Adrenal gland (tissue), 12 donors: ENCODE data around the gene KCNIP1. TPM values are rescaled to one million over a fixed set of nuclear protein-coding genes. Genes with fewer than 3 reads are reported as not detected.

Source experiments
- DNase-seq, 7 donors: peaks; one replicate each; pipeline ENCODE4 v3.0.0-alpha.2; 2019 to 2020
- H3K27ac ChIP-seq, 5 donors: fragments of 200-600 bp; sonication (generic) in 4 of 5; 1 replicate in 3 of 5; 2 replicates in 2 of 5; pipeline versions ENCODE4 v1.5.1 to v1.8.0; 2016 to 2020; ENCODE audit warnings: mild to moderate bottlenecking in 1 of 5
- H3K27me3 ChIP-seq: fragments of 200-600 bp; 2 replicates; pipeline ENCODE4 v1.8.0; 2021
- H3K36me3 ChIP-seq, 2 donors: fragments of 200-600 bp; replicated peaks in 1 of 2; 1 replicate in 1 of 2; 2 replicates in 1 of 2; pipeline versions ENCODE4 v1.5.1 to v1.8.0; 2018 to 2022
- H3K4me1 ChIP-seq, 2 donors: fragments of 200-600 bp; replicated peaks in 1 of 2; 1 replicate in 1 of 2; 2 replicates in 1 of 2; pipeline versions ENCODE4 v1.5.1 to v1.8.0; 2018 to 2021
- H3K4me3 ChIP-seq, 4 donors: fragments of 200-600 bp; sonication (generic) in 3 of 4; one replicate each; pipeline ENCODE4 v1.5.1; 2016 to 2018
- H3K9me3 ChIP-seq, 3 donors: fragments of 200-600 bp; sonication (generic) in 1 of 3; replicated peaks in 1 of 3; 1 replicate in 2 of 3; 2 replicates in 1 of 3; pipeline versions ENCODE4 v1.5.1 to v1.8.0; 2016 to 2021
- CTCF ChIP-seq, 6 experiments: fragments of 450-650 bp in 4 of 6; fragments of 200-600 bp in 2 of 6; sonication (generic) in 1 of 6; IDR thresholded peaks; 1 replicate in 5 of 6; 2 replicates in 1 of 6; pipeline versions ENCODE4 v1.5.1 to v1.8.0; 2016 to 2021; ENCODE audit warnings: antibody characterized with exemption in 6 of 6, mild to moderate bottlenecking in 2 of 6, moderate library complexity in 1 of 6
- POLR2A ChIP-seq, 2 donors: fragments of 450-650 bp; IDR thresholded peaks; one replicate each; pipeline ENCODE4 v1.6.1; 2017; ENCODE audit warnings: antibody characterized with exemption in 2 of 2, mild to moderate bottlenecking in 2 of 2, moderate library complexity in 1 of 2
- WGBS, 4 donors: extraction: QIAGEN DNeasy Blood & Tissue Kit in 2 of 4; methylation state at CpG; one replicate each; pipeline versions ENCODE4 v1.1.5 to v1.1.7; 2013 to 2017; 5-methylcytosine and 5-hydroxymethylcytosine counted together
- intact Hi-C, 2 donors: fragments of 100-400 bp; cut with DNase I; formaldehyde crosslinking; loops; one replicate each; pipeline versions ENCODE4 v1.14.1 to v1.15.0; 2022 to 2023
- polyA plus RNA-seq, 3 donors: library from polyadenylated mRNA; stranded (reverse); fragments of 200-250 nt in 2 of 3; fragments of 350-450 nt in 1 of 3; fragmentation: Illumina TruSeq in 1 of 3; extraction: RNeasy Lipid Tissue Mini Kit (QIAGEN cat#74804) in 1 of 3; gene quantifications; one replicate each; pipeline ENCODE4 v1.2.3, GENCODE V29; 2013 to 2014
- total RNA-seq, 9 donors: library from RNA; depleted of rRNA in 4 of 9; stranded (reverse); fragments of >200 nt in 4 of 9; fragments of 120-200 nt in 1 of 9; fragmentation: NEBNext Ultra II Directional in 1 of 9; extraction: Animal tissue kit (Norgen Biotek cat#: 25700) in 1 of 9; gene quantifications; one replicate each; pipeline versions ENCODE4 v1.1.0 to v1.2.4, GENCODE V29; 2013 to 2023
- donor health status: healthy with polysubstance abuse.
- donor health status: Bipolar disorder and iron deficiency.
- donor health status: DM: yes; HTN: yes; CAD: no.
- donor health status: DM: no; HTN: no; CAD: no.
- donor health status: DM: no; HTN: no; CAD: no.
- donor health status: DM: yes; HTN: yes; CAD: no.

KCNIP1 gene
- total and polyA plus RNA-seq, 12 donors = 0.14 to 12.6 (median 1.7) TPM; not detected in 1

GRCh38 chr5:170480260-170480659 lies 23.6 kb upstream of the KCNIP1 start:
- intact Hi-C loops = no loop called here
- 81 to 91% (median 88%) methylated on average over 5 of the region's 5 CpGs for WGBS, 4 donors
- Histone ChIP-seq H3K27ac (no peak overlapping the region), H3K4me1 (no peaks in the 10 kb centered on the region), H3K27me3 (no peaks in the 10 kb centered on the region), H3K36me3 (no peaks in the 10 kb centered on the region), H3K9me3 (no peaks in the 10 kb centered on the region), H3K4me3 (no peak overlapping the region)
- no peak for DNase-seq
- TF ChIP-seq CTCF (IDR thresholded peaks at IDR 0.05) (no peak), POLR2A (IDR thresholded peaks at IDR 0.05) (no peak)

- no peaks in the 10 kb centered on the region for H3K4me1 ChIP-seq
- H3K36me3 ChIP-seq = no peaks in the 10 kb centered on the region
- intact Hi-C loops = no loop called here
- no peak overlapping the region for H3K27ac ChIP-seq
- H3K4me3 ChIP-seq = no peak overlapping the region
- 60 to 62% (median 61%) methylated on average over 2 of the region's 2 CpGs for WGBS, 4 donors
- TF ChIP-seq CTCF (IDR thresholded peaks at IDR 0.05) (no peak), POLR2A (IDR thresholded peaks at IDR 0.05) (no peak)
- DNase-seq = no peak
- H3K27me3 ChIP-seq = no peaks in the 10 kb centered on the region
- H3K9me3 ChIP-seq = no peaks in the 10 kb centered on the region
These were observed 22.0 kb upstream of the KCNIP1 start for GRCh38 chr5:170481849-170482248.

GRCh38 chr5:170482511-170482910 lies 21.3 kb upstream of the KCNIP1 start:
- no peaks in the 10 kb centered on the region for H3K4me1 ChIP-seq
- no peak for TF ChIP-seq CTCF (IDR thresholded peaks at IDR 0.05)
- no peak for TF ChIP-seq POLR2A (IDR thresholded peaks at IDR 0.05)
- H3K36me3 ChIP-seq = no peaks in the 10 kb centered on the region
- no peak overlapping the region for H3K4me3 ChIP-seq
- intact Hi-C loops = no loop called here
- no peaks in the 10 kb centered on the region for H3K9me3 ChIP-seq
- 66 to 77% (median 69%) methylated on average over 4 of the region's 4 CpGs for WGBS, 4 donors
- no peak for DNase-seq
- no peaks in the 10 kb centered on the region for H3K27me3 ChIP-seq
- H3K27ac ChIP-seq = no peak overlapping the region

- no peaks in the 10 kb centered on the region for H3K9me3 ChIP-seq
- intact Hi-C loops = no loop called here
- H3K4me1 ChIP-seq = no peaks in the 10 kb centered on the region
- 66 to 73% (median 69%) methylated on average over 17 to 19 of the region's 19 CpGs for WGBS, 4 donors
- H3K36me3 ChIP-seq = no peaks in the 10 kb centered on the region
- peak in 1 of 7 donors; percentile 49 for DNase-seq
- TF ChIP-seq POLR2A (IDR thresholded peaks at IDR 0.05) (no peak), CTCF (IDR thresholded peaks at IDR 0.05) (no peak)
- no peaks in the 10 kb centered on the region for H3K27me3 ChIP-seq
- H3K4me3 ChIP-seq = no peak overlapping the region
- no peak overlapping the region for H3K27ac ChIP-seq
These were observed 19.9 kb upstream of the KCNIP1 start for GRCh38 chr5:170483701-170484458.
